HEK293T (cell line): ENCODE data around the gene RNF40.

ENCODE experiments used
- ARNT ChIP-seq: fragments of 450-650 bp; IDR thresholded peaks from 2 replicates; pipeline ENCODE4 v1.6.1; 2017; ENCODE audit warnings: mild to moderate bottlenecking
- CTBP1 ChIP-seq: fragments of 450-650 bp; IDR thresholded peaks from 2 replicates; pipeline ENCODE4 v1.6.1; 2016; ENCODE audit warnings: borderline replicate concordance
- ELF4 ChIP-seq: fragments of 450-650 bp; IDR thresholded peaks from 2 replicates; pipeline ENCODE4 v1.6.1; 2017; ENCODE audit warnings: antibody characterized with exemption
- FOXA1 ChIP-seq: fragments of 450-650 bp; IDR thresholded peaks from 2 replicates; pipeline ENCODE4 v1.6.1; 2016; ENCODE audit warnings: mild to moderate bottlenecking
- FOXK2 ChIP-seq: fragments of 450-650 bp; IDR thresholded peaks from 2 replicates; pipeline ENCODE4 v1.6.1; 2016; ENCODE audit warnings: mild to moderate bottlenecking
- FOXM1 ChIP-seq: fragments of 450-650 bp; IDR thresholded peaks from 2 replicates; pipeline ENCODE4 v1.6.1; 2017; ENCODE audit warnings: mild to moderate bottlenecking, borderline replicate concordance
- L3MBTL2 ChIP-seq: fragments of 450-650 bp; conservative IDR thresholded peaks from 2 replicates; pipeline ENCODE4 v1.6.1; 2016; ENCODE audit warnings: mild to moderate bottlenecking
- LEF1 ChIP-seq: fragments of 450-650 bp; IDR thresholded peaks from 2 replicates; pipeline ENCODE4 v1.6.1; 2017; ENCODE audit warnings: mild to moderate bottlenecking, borderline replicate concordance
- SP1 ChIP-seq: fragments of 450-650 bp; IDR thresholded peaks from 2 replicates; pipeline ENCODE4 v1.6.1; 2017
- SUZ12 ChIP-seq: fragments of 450-650 bp; IDR thresholded peaks from 2 replicates; pipeline ENCODE4 v1.6.1; 2016; ENCODE audit warnings: mild to moderate bottlenecking

DNA sequence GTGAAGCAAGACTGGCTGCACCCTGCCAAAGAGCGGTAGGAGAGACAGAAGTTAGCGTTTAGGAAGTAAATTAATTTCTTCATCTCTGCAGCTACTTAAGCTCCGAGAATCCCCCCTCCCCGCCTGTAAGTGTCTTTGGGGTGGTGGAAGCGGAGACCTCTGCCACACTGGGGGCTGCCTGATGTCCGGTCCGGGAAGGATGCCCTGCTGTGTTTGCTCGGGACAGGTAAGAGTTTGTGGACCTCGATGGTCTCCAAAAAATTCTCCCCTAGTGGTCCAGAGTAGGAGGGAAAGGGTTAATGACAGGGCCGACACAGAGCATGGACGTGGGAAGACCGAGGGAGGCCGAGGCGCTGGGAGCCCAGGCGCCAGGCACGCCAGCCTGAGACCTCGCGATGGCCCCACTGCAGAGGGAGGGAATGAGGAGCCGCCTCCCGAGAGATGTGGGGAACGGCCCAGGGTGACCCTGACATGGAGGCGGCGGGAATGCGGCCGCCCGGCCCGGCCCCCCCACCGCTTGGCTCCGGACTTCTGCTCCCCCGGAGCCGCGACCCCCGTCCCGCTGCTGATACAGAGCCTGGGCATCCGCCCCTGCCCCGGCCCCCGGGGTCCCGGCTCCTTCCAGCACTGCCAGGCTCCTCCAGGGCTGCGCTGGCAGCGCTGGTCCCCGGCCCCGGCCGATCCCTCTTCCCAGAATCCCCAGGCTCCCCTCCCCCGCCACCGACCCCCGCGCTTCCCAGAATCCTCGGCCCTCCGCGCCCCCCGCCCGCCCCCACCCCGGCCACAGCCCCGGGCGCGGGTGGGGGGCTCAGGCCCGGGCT is 24.2 kb downstream of the RNF40 start:
- no peak for TF ChIP-seq FOXA1
- no peak for TF ChIP-seq ARNT
- no peak for TF ChIP-seq FOXM1
- TF ChIP-seq L3MBTL2 = peak; percentile 72
- no peak for TF ChIP-seq SP1
- TF ChIP-seq ELF4 = no peak
- TF ChIP-seq CTBP1 = no peak
- no peak for TF ChIP-seq LEF1
- TF ChIP-seq FOXK2 = no peak
- no peak for TF ChIP-seq SUZ12
